Trophoblast cell (in vitro differentiated cells and primary cell): ENCODE measurements around the gene GPR42.
A peak's percentile ranks its signal among the peaks of the same experiment; 100 is the strongest.

ENCODE experiments used
- DNase-seq, 2 donors: peaks; one replicate each; pipeline ENCODE4 v3.0.0-alpha.2; 2016
- H2AFZ ChIP-seq: 2 replicates; pipeline ENCODE4 v1.6.1; 2013; ENCODE audit warnings: low read length, moderate library complexity, mild to moderate bottlenecking; ENCODE audit not compliant: insufficient read depth, poor library complexity
- H2AK5ac ChIP-seq: 2 replicates; pipeline ENCODE4 v1.6.1; 2013; ENCODE audit warnings: mild to moderate bottlenecking, low read length
- H2BK120ac ChIP-seq: 2 replicates; pipeline ENCODE4 v1.6.1; 2013; ENCODE audit warnings: low read length, mild to moderate bottlenecking, moderate library complexity; ENCODE audit not compliant: insufficient read depth, poor library complexity
- H2BK12ac ChIP-seq: 2 replicates; pipeline ENCODE4 v1.6.1; 2013; ENCODE audit warnings: mild to moderate bottlenecking, low read length, moderate library complexity
- H2BK5ac ChIP-seq: 2 replicates; pipeline ENCODE4 v1.6.1; 2013; ENCODE audit warnings: low read length, low read depth, moderate library complexity, mild to moderate bottlenecking; ENCODE audit not compliant: poor library complexity
- H3K14ac ChIP-seq: 2 replicates; pipeline ENCODE4 v1.6.1; 2013; ENCODE audit warnings: mild to moderate bottlenecking, low read length
- H3K18ac ChIP-seq: 2 replicates; pipeline ENCODE4 v1.6.1; 2013; ENCODE audit warnings: mild to moderate bottlenecking, low read length
- H3K23ac ChIP-seq: 2 replicates; pipeline ENCODE4 v1.6.1; 2013; ENCODE audit warnings: low read length
- H3K27ac ChIP-seq: 2 replicates; pipeline ENCODE4 v1.5.1; 2013; ENCODE audit warnings: low read depth, mild to moderate bottlenecking, inconsistent platforms, low read length, moderate library complexity
- H3K27me3 ChIP-seq: 2 replicates; pipeline ENCODE4 v1.6.1; 2013; ENCODE audit warnings: inconsistent platforms, mild to moderate bottlenecking, low read length, moderate library complexity; ENCODE audit not compliant: insufficient read depth
- H3K36me3 ChIP-seq, 2 experiments: 1 replicate in 1 of 2; 2 replicates in 1 of 2; pipeline ENCODE4 v1.6.1; 2013; ENCODE audit warnings: low read length in 2 of 2, mild to moderate bottlenecking in 2 of 2, moderate library complexity in 1 of 2; ENCODE audit not compliant: insufficient read depth in 2 of 2, control insufficient read depth in 1 of 2
- H3K4ac ChIP-seq: 2 replicates; pipeline ENCODE4 v1.6.1; 2013; ENCODE audit warnings: low read depth, mild to moderate bottlenecking, low read length, moderate library complexity
- H3K4me1 ChIP-seq, 2 experiments: 1 replicate in 1 of 2; 2 replicates in 1 of 2; pipeline ENCODE4 v1.6.1; 2013; ENCODE audit warnings: low read length in 2 of 2, mild to moderate bottlenecking in 2 of 2, moderate library complexity in 1 of 2; ENCODE audit not compliant: insufficient read depth in 2 of 2, control insufficient read depth in 1 of 2
- H3K4me2 ChIP-seq: 2 replicates; pipeline ENCODE4 v1.6.1; 2013; ENCODE audit warnings: inconsistent platforms, mild to moderate bottlenecking, low read length, moderate library complexity
- H3K4me3 ChIP-seq: 2 replicates; pipeline ENCODE4 v1.5.1; 2013; ENCODE audit warnings: mild to moderate bottlenecking, low read depth, low read length, inconsistent platforms
- H3K79me1 ChIP-seq: one replicate; pipeline ENCODE4 v1.6.1; 2013; ENCODE audit warnings: low read length
- H3K79me2 ChIP-seq: 2 replicates; pipeline ENCODE4 v1.6.1; 2013; ENCODE audit warnings: low read length, mild to moderate bottlenecking; ENCODE audit not compliant: control insufficient read depth, insufficient read depth, poor library complexity
- H3K9ac ChIP-seq: 2 replicates; pipeline ENCODE4 v1.6.1; 2013; ENCODE audit warnings: mild to moderate bottlenecking, low read length
- H3K9me3 ChIP-seq: 2 replicates; pipeline ENCODE4 v1.6.1; 2013; ENCODE audit warnings: low read depth, mild to moderate bottlenecking, control low read depth, inconsistent platforms, low read length; ENCODE audit not compliant: insufficient read depth
- H4K12ac ChIP-seq: 2 replicates; pipeline ENCODE4 v1.6.1; 2013; ENCODE audit warnings: low read depth, mild to moderate bottlenecking, low read length, moderate library complexity
- H4K8ac ChIP-seq: 2 replicates; pipeline ENCODE4 v1.6.1; 2013; ENCODE audit warnings: low read depth, mild to moderate bottlenecking, low read length, moderate library complexity
- H4K91ac ChIP-seq: one replicate; pipeline ENCODE4 v1.6.1; 2013; ENCODE audit warnings: low read depth, mild to moderate bottlenecking, low read length, moderate library complexity
- WGBS: extraction: QIAGEN DNeasy Blood & Tissue Kit; methylation state at CpG from one replicate; pipeline ENCODE4 v1.1.7; 2013; ENCODE audit warnings: missing lambda C conversion rate; ENCODE audit not compliant: insufficient read length, insufficient coverage; ENCODE audit errors: extremely low coverage; 5-methylcytosine and 5-hydroxymethylcytosine counted together

GPR42 gene

GRCh38 chr19:35383536-35383935 lies 12.7 kb downstream of the GPR42 start:
- H3K9ac ChIP-seq, result no peak overlapping the region
- no peaks in the 10 kb centered on the region for H3K79me2 ChIP-seq
- no peak overlapping the region for H4K8ac ChIP-seq
- peaks cover 12% of the 10 kb centered on the region for H3K9me3 ChIP-seq
- no peaks in the 10 kb centered on the region for H3K79me1 ChIP-seq
- no CpG with 5 or more reads among the region's 2 CpGs for WGBS
- no peaks in the 10 kb centered on the region for H3K4me1 ChIP-seq
- H3K14ac ChIP-seq, result no peak overlapping the region
- peak in 1 of 2 donors; percentile 41 for DNase-seq
- H2BK5ac ChIP-seq, result no peak overlapping the region
- no peak overlapping the region for H3K4me2 ChIP-seq
- no peak overlapping the region for H2AFZ ChIP-seq
- no peaks in the 10 kb centered on the region for H3K27me3 ChIP-seq
- H4K91ac ChIP-seq, result no peak overlapping the region
- H3K36me3 ChIP-seq, result no peaks in the 10 kb centered on the region
- H3K18ac ChIP-seq, result no peak overlapping the region
- H2BK120ac ChIP-seq, result no peak overlapping the region
- no peak overlapping the region for H3K27ac ChIP-seq
- H4K12ac ChIP-seq, result no peak overlapping the region
- H2AK5ac ChIP-seq, result no peak overlapping the region
- H3K23ac ChIP-seq, result no peak overlapping the region
- H3K4me3 ChIP-seq, result no peak overlapping the region
- H3K4ac ChIP-seq, result no peak overlapping the region
- H2BK12ac ChIP-seq, result no peak overlapping the region

GRCh38 chr19:35388277-35389054 lies 17.6 kb downstream of the GPR42 start:
- no peak overlapping the region for H4K8ac ChIP-seq
- no peak overlapping the region for H2AK5ac ChIP-seq
- no peak overlapping the region for H3K9ac ChIP-seq
- H2BK120ac ChIP-seq, result no peak overlapping the region
- H3K79me1 ChIP-seq, result no peaks in the 10 kb centered on the region
- H2BK12ac ChIP-seq, result no peak overlapping the region
- no peak overlapping the region for H4K91ac ChIP-seq
- no peak for DNase-seq
- no peaks in the 10 kb centered on the region for H3K4me1 ChIP-seq
- H3K36me3 ChIP-seq, result no peaks in the 10 kb centered on the region
- WGBS, result no CpG with 5 or more reads among the region's 6 CpGs
- no peak overlapping the region for H3K4me2 ChIP-seq
- H3K4ac ChIP-seq, result no peak overlapping the region
- H2BK5ac ChIP-seq, result no peak overlapping the region
- no peak overlapping the region for H3K18ac ChIP-seq
- H3K14ac ChIP-seq, result no peak overlapping the region
- no peak overlapping the region for H3K27ac ChIP-seq
- H3K9me3 ChIP-seq, result peaks cover 10% of the 10 kb centered on the region
- no peaks in the 10 kb centered on the region for H3K27me3 ChIP-seq
- no peak overlapping the region for H3K23ac ChIP-seq
- H4K12ac ChIP-seq, result no peak overlapping the region
- no peak overlapping the region for H2AFZ ChIP-seq
- H3K79me2 ChIP-seq, result no peaks in the 10 kb centered on the region
- no peak overlapping the region for H3K4me3 ChIP-seq

- Histone ChIP-seq H3K9ac (no peak overlapping the region), H2BK12ac (no peak overlapping the region), H3K36me3 (no peaks in the 10 kb centered on the region), H3K27me3 (no peaks in the 10 kb centered on the region), H2BK5ac (no peak overlapping the region), H4K91ac (no peak overlapping the region), H3K14ac (no peak overlapping the region), H3K4me3 (no peak overlapping the region), H2BK120ac (no peak overlapping the region), H3K9me3 (peaks cover 8% of the 10 kb centered on the region), H3K4me2 (no peak overlapping the region), H3K27ac (no peak overlapping the region), H3K23ac (no peak overlapping the region), H4K8ac (no peak overlapping the region), H3K79me2 (no peaks in the 10 kb centered on the region), H3K4me1 (no peaks in the 10 kb centered on the region), H3K79me1 (no peaks in the 10 kb centered on the region), H3K4ac (no peak overlapping the region), H2AK5ac (no peak overlapping the region), H3K18ac (no peak overlapping the region), H2AFZ (no peak overlapping the region), H4K12ac (no peak overlapping the region)
- no peak for DNase-seq
- no CpG with 5 or more reads among the region's 6 CpGs for WGBS
Observed at GRCh38 chr19:35389192-35389861, 18.5 kb downstream of the GPR42 start.

- no peaks in the 10 kb centered on the region for H3K4me1 ChIP-seq
- H3K79me1 ChIP-seq, result no peaks in the 10 kb centered on the region
- H3K9me3 ChIP-seq, result peaks cover 6% of the 10 kb centered on the region
- H2AK5ac ChIP-seq, result no peak overlapping the region
- H3K79me2 ChIP-seq, result no peaks in the 10 kb centered on the region
- DNase-seq, result no peak
- H3K4me3 ChIP-seq, result peak overlapping the region; percentile 49
- H3K4me2 ChIP-seq, result no peak overlapping the region
- H4K91ac ChIP-seq, result no peak overlapping the region
- H3K27me3 ChIP-seq, result no peaks in the 10 kb centered on the region
- no peak overlapping the region for H3K27ac ChIP-seq
- WGBS, result no CpG with 5 or more reads among the region's 5 CpGs
- H3K14ac ChIP-seq, result no peak overlapping the region
- no peak overlapping the region for H4K8ac ChIP-seq
- peak overlapping the region; percentile 52 for H3K9ac ChIP-seq
- no peak overlapping the region for H3K18ac ChIP-seq
- H3K36me3 ChIP-seq, result no peaks in the 10 kb centered on the region
- no peak overlapping the region for H4K12ac ChIP-seq
- peak overlapping the region; percentile 98 for H3K23ac ChIP-seq
- no peak overlapping the region for H2BK120ac ChIP-seq
- H3K4ac ChIP-seq, result no peak overlapping the region
- H2BK12ac ChIP-seq, result no peak overlapping the region
- H2BK5ac ChIP-seq, result no peak overlapping the region
- H2AFZ ChIP-seq, result no peak overlapping the region
Observed at GRCh38 chr19:35392742-35393715, 22.2 kb downstream of the GPR42 start.
